Stimulated activated CD8-positive, alpha-beta memory T cell treated with anti-CD3 and anti-CD28 coated beads, Interleukin-4, amount 100 ng/mL, for 24 hours (primary cell): Measurements from ENCODE around the gene CCK.

Experiments
- DNase-seq: peaks from one replicate; pipeline ENCODE4 v3.0.0-alpha.2; 2020; ENCODE audit warnings: low read depth

CCK gene

GRCh38 chr3:42225486-42226363 is 40.3 kb downstream of the CCK start:
- no peak for DNase-seq

DNA sequence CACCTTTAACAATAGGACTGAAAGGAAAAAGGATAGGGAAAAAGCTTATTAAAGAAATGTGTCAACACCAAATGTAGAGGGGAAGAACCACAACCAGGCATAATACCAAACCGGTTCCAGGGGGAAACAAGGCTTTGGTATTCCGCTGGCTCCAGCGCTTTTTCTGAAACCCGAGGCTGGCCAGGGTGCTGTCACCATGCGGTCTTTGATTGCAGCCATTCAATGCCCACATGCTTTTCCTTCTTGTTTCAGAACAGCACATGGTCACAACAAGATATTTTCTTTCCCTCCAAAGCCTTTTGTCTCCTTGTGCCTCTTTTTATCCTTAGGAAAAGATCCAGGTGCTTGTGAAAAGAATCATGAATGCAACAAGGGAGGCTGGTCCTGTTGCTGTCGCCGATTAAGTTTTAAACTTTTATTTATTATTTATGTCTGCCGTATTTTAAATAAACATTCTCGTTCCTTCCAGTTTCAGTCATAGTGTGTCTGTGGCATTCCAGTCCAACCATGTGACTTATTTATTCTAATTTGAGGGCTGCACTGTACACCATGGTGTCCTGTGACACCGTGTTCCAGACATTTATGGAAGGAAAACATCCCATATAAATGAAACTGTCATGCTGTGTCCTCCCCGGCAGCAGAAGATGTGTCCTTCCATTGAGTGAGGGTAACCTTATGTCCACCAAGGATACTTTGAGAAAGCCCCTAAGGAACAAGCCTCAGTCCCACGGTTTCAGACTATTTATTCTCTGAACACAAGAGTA is 41.1 kb downstream of the CCK start:
- DNase-seq = no peak

DNA sequence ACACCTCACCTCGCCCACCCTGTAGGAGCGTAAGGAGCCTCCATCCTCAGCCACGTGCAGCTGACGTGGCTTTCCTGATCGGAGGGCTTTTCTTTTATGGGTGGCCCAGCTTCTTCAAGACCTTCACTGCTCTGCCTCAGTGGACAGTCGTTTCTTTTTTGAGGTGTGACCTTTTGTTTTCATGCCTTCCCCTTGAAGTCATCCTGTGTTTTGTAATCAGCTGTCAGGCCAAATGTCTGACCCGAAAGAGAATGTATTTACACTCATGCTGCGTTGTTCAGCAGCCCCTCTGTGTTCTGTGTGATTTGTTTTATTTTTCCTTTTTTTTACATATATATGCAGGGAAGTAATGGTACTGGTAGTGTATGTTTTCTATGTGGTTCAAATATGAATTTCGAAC is 41.8 kb downstream of the CCK start:
- no peak for DNase-seq

DNA sequence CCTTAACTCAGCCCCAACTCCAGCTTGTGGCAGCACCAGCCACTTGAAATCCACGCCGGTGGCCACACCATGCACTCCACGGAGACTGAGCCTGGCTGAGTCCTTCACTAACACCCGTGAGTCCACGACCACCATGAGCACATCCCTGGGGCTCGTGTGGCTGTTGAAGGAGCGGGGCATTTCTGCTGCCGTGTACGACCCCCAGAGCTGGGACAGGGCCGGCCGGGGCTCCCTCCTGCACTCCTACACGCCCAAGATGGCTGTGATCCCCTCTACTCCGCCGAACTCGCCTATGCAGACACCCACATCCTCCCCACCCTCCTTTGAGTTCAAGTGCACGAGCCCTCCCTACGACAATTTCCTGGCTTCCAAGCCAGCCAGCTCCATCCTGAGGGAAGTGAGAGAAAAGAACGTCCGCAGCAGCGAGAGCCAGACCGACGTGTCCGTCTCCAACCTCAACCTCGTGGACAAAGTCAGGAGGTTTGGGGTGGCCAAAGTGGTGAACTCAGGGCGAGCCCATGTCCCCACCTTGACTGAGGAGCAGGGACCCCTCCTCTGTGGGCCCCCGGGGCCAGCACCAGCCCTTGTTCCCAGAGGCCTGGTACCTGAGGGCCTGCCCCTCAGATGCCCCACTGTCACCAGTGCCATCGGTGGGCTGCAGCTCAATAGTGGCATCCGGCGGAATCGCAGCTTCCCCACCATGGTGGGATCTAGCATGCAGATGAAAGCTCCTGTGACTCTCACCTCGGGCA is 42.9 kb downstream of the CCK start:
- no peak for DNase-seq

GRCh38 chr3:42220436-42221121 is 45.4 kb downstream of the CCK start:
- DNase-seq = no peak

GRCh38 chr3:42216931-42217333 is 49.1 kb downstream of the CCK start:
- no peak for DNase-seq

- DNase-seq = no peak
Measured at GRCh38 chr3:42216302-42216701, 49.7 kb downstream of the CCK start.

- DNase-seq = no peak
Measured at GRCh38 chr3:42214565-42215283, 51.3 kb downstream of the CCK start.

GRCh38 chr3:42214064-42214463 is 51.9 kb downstream of the CCK start:
- DNase-seq = no peak

- DNase-seq = no peak
Measured at GRCh38 chr3:42213417-42213816, 52.6 kb downstream of the CCK start.

DNA sequence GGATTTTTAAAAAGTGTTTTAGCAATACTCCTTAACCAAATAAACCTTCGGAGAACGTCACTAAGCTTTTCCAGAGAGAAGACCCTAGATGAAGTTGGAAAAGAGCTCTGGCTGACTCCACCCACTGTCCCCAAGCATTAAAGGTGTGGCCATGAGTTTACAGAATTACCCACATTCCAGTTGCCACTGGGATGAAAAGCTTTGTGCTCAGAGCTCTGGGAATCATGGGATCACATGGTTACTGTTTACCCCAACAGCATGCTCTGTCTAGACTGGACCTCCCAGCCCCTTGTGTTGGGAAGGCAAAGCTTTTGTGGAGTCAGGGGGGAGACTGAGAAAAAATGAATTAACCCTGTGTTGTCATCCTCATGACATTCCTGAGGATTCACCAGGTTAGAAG is 55.3 kb downstream of the CCK start:
- DNase-seq = no peak

- no peak for DNase-seq
Measured at GRCh38 chr3:42209917-42210316, 56.1 kb downstream of the CCK start.
